ENCODE results near the gene S1PR4. TPM values are rescaled to one million over a fixed set of nuclear protein-coding genes. Genes with fewer than 3 reads are reported as not detected.

Gene S1PR4
- total and polyA plus RNA-seq, 4 donors = 0.50 to 2.5 (median 1.6) TPM

DNA sequence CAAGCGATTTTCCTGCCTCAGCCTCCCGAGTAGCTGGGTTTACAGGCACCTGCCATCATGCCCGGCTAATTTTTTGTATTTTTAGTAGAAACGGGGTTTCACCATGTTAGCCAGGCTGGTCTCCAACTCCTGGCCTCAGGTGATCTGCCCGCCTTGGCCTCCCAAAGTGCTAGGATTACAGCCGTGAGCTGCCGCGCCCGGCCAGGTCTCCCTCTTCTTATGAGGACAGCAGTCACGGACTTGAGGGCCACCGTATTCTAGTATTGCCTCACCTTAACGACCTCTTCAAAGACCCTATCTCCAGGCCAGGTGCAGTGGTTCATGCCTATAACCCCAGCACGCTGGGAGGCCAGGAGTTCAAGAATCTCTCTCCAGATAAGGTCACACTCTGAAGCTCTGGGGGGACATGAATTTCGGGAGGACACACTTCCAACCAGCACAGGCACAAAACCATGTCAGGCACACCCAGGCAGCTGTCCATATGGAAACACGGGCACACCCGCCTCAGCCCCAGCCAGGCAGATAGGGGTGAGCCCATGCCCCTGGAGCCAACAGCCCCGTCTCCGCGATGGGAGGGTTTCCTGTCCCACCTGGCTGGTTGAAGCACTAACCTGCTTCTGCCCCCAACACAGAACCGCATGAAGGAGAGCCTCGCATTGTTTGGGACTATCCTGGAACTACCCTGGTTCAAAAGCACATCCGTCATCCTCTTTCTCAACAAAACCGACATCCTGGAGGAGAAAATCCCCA lies 21.3 kb upstream of the S1PR4 start:
- DNase-seq (peak; percentile 38 to 51), ATAC-seq (ENCODE audit: low FRiP score) (no peak)
- intact Hi-C loops (cut with DNase I) = no loop called here
- peaks cover 2% of the 10 kb centered on the region for H3K9me3 ChIP-seq (ENCODE audit: control insufficient read depth, low read length)
- no peak overlapping the region for H3K27ac ChIP-seq (ENCODE audit: low read depth in 1 of 2, low read length in 2 of 2)
- no peaks in the 10 kb centered on the region for H3K27me3 ChIP-seq (ENCODE audit: control insufficient read depth in 1 of 2, insufficient read depth in 2 of 2, low read length in 1 of 2)
- H3K4me1 ChIP-seq (ENCODE audit: control insufficient read depth in 1 of 2, insufficient read depth in 2 of 2, low read length in 2 of 2) = no peaks in the 10 kb centered on the region
- no peaks in the 10 kb centered on the region for H3K36me3 ChIP-seq (ENCODE audit: control insufficient read depth in 1 of 2, insufficient read depth in 2 of 2, low read length in 1 of 2)
- WGBS, 2 donors = 85 to 87% methylated on average over 23 of the region's 23 CpGs
- H3K4me3 ChIP-seq (ENCODE audit: low read length in 2 of 2) = no peak overlapping the region

DNA sequence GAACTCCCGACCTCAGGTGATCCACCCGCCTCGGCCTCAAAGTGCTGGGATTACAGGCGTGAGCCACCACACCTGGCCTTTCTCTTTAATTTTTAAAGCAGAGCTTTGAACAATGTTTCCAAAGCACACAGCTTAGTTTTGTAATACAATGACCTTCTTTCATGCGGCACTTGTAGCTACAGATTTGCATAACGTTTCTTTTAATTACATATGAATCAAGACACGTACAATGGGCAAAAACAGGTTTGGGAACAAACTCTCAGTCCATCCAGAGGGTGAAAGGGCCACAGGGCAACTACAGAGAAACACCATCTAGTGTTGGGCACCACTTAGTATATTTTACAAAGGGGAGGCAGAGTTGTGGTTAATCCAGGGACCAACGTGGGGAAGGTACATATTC lies 19.0 kb upstream of the S1PR4 start:
- 69 to 75% methylated on average over 8 of the region's 8 CpGs for WGBS, 2 donors
- intact Hi-C loops (cut with DNase I) = no loop called here
- Histone ChIP-seq H3K36me3 (ENCODE audit: control insufficient read depth in 1 of 2, insufficient read depth in 2 of 2, low read length in 1 of 2) (no peaks in the 10 kb centered on the region), H3K27me3 (ENCODE audit: control insufficient read depth in 1 of 2, insufficient read depth in 2 of 2, low read length in 1 of 2) (no peaks in the 10 kb centered on the region), H3K4me1 (ENCODE audit: control insufficient read depth in 1 of 2, insufficient read depth in 2 of 2, low read length in 2 of 2) (no peaks in the 10 kb centered on the region), H3K27ac (ENCODE audit: low read depth in 1 of 2, low read length in 2 of 2) (no peak overlapping the region), H3K9me3 (ENCODE audit: control insufficient read depth, low read length) (peaks cover 2% of the 10 kb centered on the region), H3K4me3 (ENCODE audit: low read length in 2 of 2) (no peak overlapping the region)
- DNase-seq = peak in 1 of 2 donors; percentile 13
- no peak for ATAC-seq (ENCODE audit: low FRiP score)

DNA sequence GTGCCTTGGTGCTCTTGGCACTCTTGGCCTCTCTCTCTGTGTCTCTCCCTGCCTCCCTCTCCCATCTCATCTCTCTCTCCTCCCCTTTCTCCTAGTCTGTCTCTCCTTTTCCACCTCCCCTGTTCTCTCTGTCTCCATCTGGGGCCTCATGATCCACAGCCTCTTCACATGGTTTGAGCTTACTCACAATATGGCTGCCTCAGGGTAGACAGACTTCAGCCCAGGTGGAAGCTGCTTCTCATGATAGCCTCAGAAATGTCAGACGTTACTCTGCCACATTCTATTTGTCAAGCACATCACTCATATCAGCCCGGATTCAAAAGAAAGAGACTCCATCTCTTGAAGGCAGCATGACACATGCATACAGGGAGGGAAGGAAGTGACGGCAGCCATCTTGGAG lies 18.4 kb upstream of the S1PR4 start:
- ATAC-seq (ENCODE audit: low FRiP score) (no peak), DNase-seq (no peak)
- Histone ChIP-seq H3K27me3 (ENCODE audit: control insufficient read depth in 1 of 2, insufficient read depth in 2 of 2, low read length in 1 of 2) (no peaks in the 10 kb centered on the region), H3K36me3 (ENCODE audit: control insufficient read depth in 1 of 2, insufficient read depth in 2 of 2, low read length in 1 of 2) (no peaks in the 10 kb centered on the region), H3K9me3 (ENCODE audit: control insufficient read depth, low read length) (peaks cover 2% of the 10 kb centered on the region), H3K4me3 (ENCODE audit: low read length in 2 of 2) (no peak overlapping the region), H3K27ac (ENCODE audit: low read depth in 1 of 2, low read length in 2 of 2) (no peak overlapping the region), H3K4me1 (ENCODE audit: control insufficient read depth in 1 of 2, insufficient read depth in 2 of 2, low read length in 2 of 2) (no peaks in the 10 kb centered on the region)
- WGBS, 2 donors = 68 to 78% methylated on average over 3 of the region's 3 CpGs
- intact Hi-C loops (cut with DNase I) = loop anchor here (5.0 to 10.0 kb wide), 6 partner anchors 33 to 275 kb away; no protein-coding TSS in a partner anchor

DNA sequence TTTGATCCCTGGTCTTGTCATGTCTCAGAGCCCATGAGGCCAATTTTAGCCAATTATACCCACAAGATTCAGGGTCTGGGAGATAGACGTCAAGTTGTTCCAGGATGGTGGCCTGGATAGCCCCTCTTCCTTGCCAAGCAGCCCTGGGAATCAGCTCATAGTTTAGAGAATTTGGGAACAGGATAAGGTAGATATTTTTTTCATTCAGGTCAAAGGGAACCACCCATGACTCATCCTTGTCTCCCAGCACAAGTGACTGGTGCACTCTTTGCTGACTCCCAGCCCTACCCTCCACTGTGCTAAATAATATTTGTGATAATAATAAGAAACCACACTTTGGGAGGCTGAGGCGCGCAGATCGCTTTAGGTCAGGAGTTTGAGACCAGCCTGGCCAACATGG lies 17.1 kb upstream of the S1PR4 start:
- H3K4me3 ChIP-seq (ENCODE audit: low read length in 2 of 2) = no peak overlapping the region
- 86 to 87% methylated on average over 4 of the region's 4 CpGs for WGBS, 2 donors
- ATAC-seq (ENCODE audit: low FRiP score) (no peak), DNase-seq (peak in 1 of 2 donors; percentile 30)
- peaks cover 2% of the 10 kb centered on the region for H3K9me3 ChIP-seq (ENCODE audit: control insufficient read depth, low read length)
- H3K27ac ChIP-seq (ENCODE audit: low read depth in 1 of 2, low read length in 2 of 2) = no peak overlapping the region
- H3K27me3 ChIP-seq (ENCODE audit: control insufficient read depth in 1 of 2, insufficient read depth in 2 of 2, low read length in 1 of 2) = no peaks in the 10 kb centered on the region
- intact Hi-C loops (cut with DNase I) = loop anchor here (5.0 to 10.0 kb wide), 6 partner anchors 34 to 277 kb away; no protein-coding TSS in a partner anchor
- no peaks in the 10 kb centered on the region for H3K4me1 ChIP-seq (ENCODE audit: control insufficient read depth in 1 of 2, insufficient read depth in 2 of 2, low read length in 2 of 2)
- no peaks in the 10 kb centered on the region for H3K36me3 ChIP-seq (ENCODE audit: control insufficient read depth in 1 of 2, insufficient read depth in 2 of 2, low read length in 1 of 2)

DNA sequence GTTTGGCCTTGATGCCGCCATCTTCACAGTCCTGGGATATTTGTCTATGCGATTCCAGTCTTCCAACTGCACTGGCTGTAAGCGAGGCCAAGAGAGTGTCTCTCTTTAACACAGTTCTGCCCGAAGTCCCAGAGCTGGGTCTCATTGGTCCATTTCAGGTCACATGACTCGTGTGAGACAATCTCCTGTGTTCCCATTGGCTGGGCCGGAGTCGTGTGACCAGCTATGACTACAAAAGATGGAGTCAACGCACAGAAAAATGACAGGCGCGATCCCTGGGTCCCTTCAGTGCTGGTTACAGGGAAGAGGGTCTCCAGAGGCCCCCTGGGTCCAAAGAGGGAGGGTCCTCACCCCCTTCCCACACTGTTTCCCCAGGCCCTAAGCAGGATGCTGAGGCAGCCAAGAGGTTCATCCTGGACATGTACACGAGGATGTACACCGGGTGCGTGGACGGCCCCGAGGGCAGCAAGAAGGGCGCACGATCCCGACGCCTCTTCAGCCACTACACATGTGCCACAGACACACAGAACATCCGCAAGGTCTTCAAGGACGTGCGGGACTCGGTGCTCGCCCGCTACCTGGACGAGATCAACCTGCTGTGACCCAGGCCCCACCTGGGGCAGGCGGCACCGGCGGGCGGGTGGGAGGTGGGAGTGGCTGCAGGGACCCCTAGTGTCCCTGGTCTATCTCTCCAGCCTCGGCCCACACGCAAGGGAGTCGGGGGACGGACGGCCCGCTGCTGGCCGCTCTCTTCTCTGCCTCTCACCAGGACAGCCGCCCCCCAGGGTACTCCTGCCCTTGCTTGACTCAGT lies 15.9 kb upstream of the S1PR4 start:
- H3K27ac ChIP-seq (ENCODE audit: low read depth in 1 of 2, low read length in 2 of 2) = no peak overlapping the region
- intact Hi-C loops (cut with DNase I) = loop anchor here (2.0 to 10.0 kb wide), 7 partner anchors 35 to 278 kb away; no protein-coding TSS in a partner anchor
- no peaks in the 10 kb centered on the region for H3K4me1 ChIP-seq (ENCODE audit: control insufficient read depth in 1 of 2, insufficient read depth in 2 of 2, low read length in 2 of 2)
- peaks cover 2% of the 10 kb centered on the region for H3K9me3 ChIP-seq (ENCODE audit: control insufficient read depth, low read length)
- WGBS, 2 donors = 68 to 69% methylated on average over 38 of the region's 38 CpGs
- ATAC-seq (ENCODE audit: low FRiP score) (no peak), DNase-seq (peak in 1 of 2 donors; percentile 74)
- H3K4me3 ChIP-seq (ENCODE audit: low read length in 2 of 2) = no peak overlapping the region
- H3K36me3 ChIP-seq (ENCODE audit: control insufficient read depth in 1 of 2, insufficient read depth in 2 of 2, low read length in 1 of 2) = no peaks in the 10 kb centered on the region
- H3K27me3 ChIP-seq (ENCODE audit: control insufficient read depth in 1 of 2, insufficient read depth in 2 of 2, low read length in 1 of 2) = no peaks in the 10 kb centered on the region

DNA sequence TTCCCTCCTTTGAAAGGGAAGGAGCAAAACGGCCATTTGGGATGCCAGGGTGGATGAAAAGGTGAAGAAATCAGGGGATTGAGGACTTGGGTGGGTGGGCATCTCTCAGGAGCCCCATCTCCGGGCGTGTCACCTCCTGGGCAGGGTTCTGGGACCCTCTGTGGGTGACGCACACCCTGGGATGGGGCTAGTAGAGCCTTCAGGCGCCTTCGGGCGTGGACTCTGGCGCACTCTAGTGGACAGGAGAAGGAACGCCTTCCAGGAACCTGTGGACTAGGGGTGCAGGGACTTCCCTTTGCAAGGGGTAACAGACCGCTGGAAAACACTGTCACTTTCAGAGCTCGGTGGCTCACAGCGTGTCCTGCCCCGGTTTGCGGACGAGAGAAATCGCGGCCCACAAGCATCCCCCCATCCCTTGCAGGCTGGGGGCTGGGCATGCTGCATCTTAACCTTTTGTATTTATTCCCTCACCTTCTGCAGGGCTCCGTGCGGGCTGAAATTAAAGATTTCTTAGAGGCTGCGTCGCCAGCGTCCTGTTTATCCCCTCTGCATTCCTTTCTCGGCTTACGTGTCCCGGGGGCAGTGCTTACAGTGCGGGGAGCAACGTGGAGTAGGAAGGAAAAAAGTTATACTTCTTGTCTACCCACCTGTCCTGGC lies 15.2 kb upstream of the S1PR4 start:
- peak; percentile 92 for ATAC-seq (ENCODE audit: low FRiP score)
- 5% methylated on average over 27 of the region's 27 CpGs for WGBS, 2 donors
- H3K4me3 ChIP-seq (ENCODE audit: low read length in 2 of 2) = no peak overlapping the region

DNA sequence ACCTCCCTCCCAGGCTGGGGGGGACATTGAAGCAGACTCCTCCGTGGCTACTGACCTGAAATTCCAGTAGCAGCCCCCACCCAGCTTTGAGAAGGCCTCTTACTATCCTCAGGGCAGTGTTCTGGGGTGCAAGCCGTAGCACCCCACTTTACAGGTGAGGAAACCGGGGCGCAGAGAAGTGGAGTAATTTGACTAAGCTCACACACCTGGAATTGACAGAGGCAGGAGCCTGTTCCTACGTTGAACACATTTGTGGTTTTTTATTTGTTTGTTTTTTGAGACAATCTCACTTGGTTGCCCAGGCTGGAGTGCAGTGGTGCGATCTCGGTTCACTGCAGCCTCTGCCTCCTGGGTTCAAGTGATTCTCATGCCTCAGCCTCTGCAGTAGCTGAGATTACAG lies 14.6 kb upstream of the S1PR4 start:
- Histone ChIP-seq H3K27me3 (ENCODE audit: control insufficient read depth in 1 of 2, insufficient read depth in 2 of 2, low read length in 1 of 2) (no peaks in the 10 kb centered on the region), H3K36me3 (ENCODE audit: control insufficient read depth in 1 of 2, insufficient read depth in 2 of 2, low read length in 1 of 2) (no peaks in the 10 kb centered on the region), H3K4me1 (ENCODE audit: control insufficient read depth in 1 of 2, insufficient read depth in 2 of 2, low read length in 2 of 2) (no peaks in the 10 kb centered on the region), H3K9me3 (ENCODE audit: control insufficient read depth, low read length) (peaks cover 2% of the 10 kb centered on the region), H3K27ac (ENCODE audit: low read depth in 1 of 2, low read length in 2 of 2) (no peak overlapping the region), H3K4me3 (ENCODE audit: low read length in 2 of 2) (no peak overlapping the region)
- intact Hi-C loops (cut with DNase I) = loop anchor here (2.0 to 10.0 kb wide), 7 partner anchors 37 to 279 kb away; no protein-coding TSS in a partner anchor
- ATAC-seq (ENCODE audit: low FRiP score) (no peak), DNase-seq (peak in 1 of 2 donors; percentile 10)
- WGBS, 2 donors = 63 to 66% methylated on average over 7 of the region's 7 CpGs

More for the DNA sequence above, 15.2 kb upstream of the S1PR4 start:
- DNase-seq = peak; percentile 69 to 89
- no peak overlapping the region for H3K27ac ChIP-seq (ENCODE audit: low read depth in 1 of 2, low read length in 2 of 2)
- no peaks in the 10 kb centered on the region for H3K27me3 ChIP-seq (ENCODE audit: control insufficient read depth in 1 of 2, insufficient read depth in 2 of 2, low read length in 1 of 2)
- no peaks in the 10 kb centered on the region for H3K36me3 ChIP-seq (ENCODE audit: control insufficient read depth in 1 of 2, insufficient read depth in 2 of 2, low read length in 1 of 2)
- H3K4me1 ChIP-seq (ENCODE audit: control insufficient read depth in 1 of 2, insufficient read depth in 2 of 2, low read length in 2 of 2) = no peaks in the 10 kb centered on the region
- intact Hi-C loops (cut with DNase I) = loop anchor here (2.0 to 10.0 kb wide), 7 partner anchors 36 to 279 kb away; no protein-coding TSS in a partner anchor
- H3K9me3 ChIP-seq (ENCODE audit: control insufficient read depth, low read length) = peaks cover 2% of the 10 kb centered on the region

DNA sequence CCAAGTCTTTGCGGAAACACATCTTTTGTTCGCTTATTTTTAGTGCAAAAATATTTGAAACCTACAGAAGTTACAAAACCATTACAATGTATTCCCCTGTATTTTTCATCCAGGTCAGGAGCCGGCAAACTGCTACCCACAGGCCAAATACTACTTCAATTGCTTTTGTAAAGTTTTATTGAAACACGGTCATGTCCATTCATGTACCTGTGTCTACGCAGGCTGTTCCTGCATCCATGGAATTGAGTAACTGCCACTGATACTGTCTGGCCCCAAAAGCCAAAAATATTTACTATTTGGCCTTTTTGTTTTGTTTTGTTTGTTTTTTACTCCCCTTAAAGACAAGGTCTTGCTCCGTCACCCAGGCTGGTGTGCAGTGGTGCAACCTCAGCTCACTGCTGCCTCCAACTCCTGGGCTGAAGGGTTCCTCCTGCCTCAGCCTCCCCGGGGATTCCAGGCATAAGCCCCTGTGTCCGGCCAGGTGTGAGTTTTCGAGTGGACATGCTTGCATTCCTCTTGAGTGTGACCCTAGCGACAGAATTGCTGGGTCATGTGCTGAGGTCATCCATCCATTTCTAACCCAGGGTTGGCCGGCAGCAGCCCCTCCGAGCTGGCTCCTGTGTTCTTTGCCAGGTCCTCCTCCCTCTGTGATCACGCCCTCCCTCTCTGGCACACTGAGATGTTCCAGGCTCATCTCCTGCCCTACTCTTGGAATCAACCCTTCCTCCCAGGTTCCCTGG lies 10.9 kb upstream of the S1PR4 start:
- Histone ChIP-seq H3K4me1 (ENCODE audit: control insufficient read depth in 1 of 2, insufficient read depth in 2 of 2, low read length in 2 of 2) (no peaks in the 10 kb centered on the region), H3K4me3 (ENCODE audit: low read length in 2 of 2) (no peak overlapping the region), H3K9me3 (ENCODE audit: control insufficient read depth, low read length) (no peaks in the 10 kb centered on the region), H3K36me3 (ENCODE audit: control insufficient read depth in 1 of 2, insufficient read depth in 2 of 2, low read length in 1 of 2) (no peaks in the 10 kb centered on the region), H3K27me3 (ENCODE audit: control insufficient read depth in 1 of 2, insufficient read depth in 2 of 2, low read length in 1 of 2) (no peaks in the 10 kb centered on the region), H3K27ac (ENCODE audit: low read depth in 1 of 2, low read length in 2 of 2) (no peak overlapping the region)
- no peak for ATAC-seq (ENCODE audit: low FRiP score)
- intact Hi-C loops (cut with DNase I) = loop anchor here in 1 of 2 donors (10.0 kb wide), 1 partner anchor 283 kb away; no protein-coding TSS in a partner anchor
- 60 to 62% methylated on average over 13 of the region's 13 CpGs for WGBS, 2 donors
- peak in 1 of 2 donors; percentile 39 for DNase-seq

Data from aorta (tissue), 5 donors.